ENCODE measurements around the gene IQCF6.
"Not testable (repeated sequence)": the region's sequence is repeated elsewhere in the genome, so short reads cannot be mapped to it uniquely, and the experiment has no call there.

The IQCF6 gene

GRCh38 chr3:51794206-51794605 lies 15.2 kb upstream of the IQCF6 start:
- no peak for TF ChIP-seq ZNF274 (IDR thresholded peaks at IDR 0.05; ENCODE audit: low read depth, low read length)
- no peak overlapping the region for H3K4me3 ChIP-seq (ENCODE audit: low read length)

GRCh38 chr3:51792206-51792605 lies 13.2 kb upstream of the IQCF6 start:
- no peak overlapping the region for H3K4me3 ChIP-seq (ENCODE audit: low read length)
- no peak for TF ChIP-seq ZNF274 (IDR thresholded peaks at IDR 0.05; ENCODE audit: low read depth, low read length)

- H3K4me3 ChIP-seq (ENCODE audit: low read length) = no peak overlapping the region
- TF ChIP-seq ZNF274 (IDR thresholded peaks at IDR 0.05; ENCODE audit: low read depth, low read length) = no peak
Observed at GRCh38 chr3:51789437-51789836, 10.4 kb upstream of the IQCF6 start.

GRCh38 chr3:51787576-51787975 lies 8.5 kb upstream of the IQCF6 start:
- H3K4me3 ChIP-seq (ENCODE audit: low read length) = not testable (repeated sequence)

- TF ChIP-seq ZNF274 (IDR thresholded peaks at IDR 0.05; ENCODE audit: low read depth, low read length) = no peak
- no peak overlapping the region for H3K4me3 ChIP-seq (ENCODE audit: low read length)
Observed at GRCh38 chr3:51786267-51786666, 7.2 kb upstream of the IQCF6 start.

GRCh38 chr3:51778554-51778953 lies 483 bp downstream of the IQCF6 start:
- no peak for TF ChIP-seq ZNF274 (IDR thresholded peaks at IDR 0.05; ENCODE audit: low read depth, low read length)
- H3K4me3 ChIP-seq (ENCODE audit: low read length) = no peak overlapping the region

GRCh38 chr3:51777985-51778384 lies 1.1 kb downstream of the IQCF6 start:
- H3K4me3 ChIP-seq (ENCODE audit: low read length) = no peak overlapping the region
- TF ChIP-seq ZNF274 (IDR thresholded peaks at IDR 0.05; ENCODE audit: low read depth, low read length) = no peak

DNA sequence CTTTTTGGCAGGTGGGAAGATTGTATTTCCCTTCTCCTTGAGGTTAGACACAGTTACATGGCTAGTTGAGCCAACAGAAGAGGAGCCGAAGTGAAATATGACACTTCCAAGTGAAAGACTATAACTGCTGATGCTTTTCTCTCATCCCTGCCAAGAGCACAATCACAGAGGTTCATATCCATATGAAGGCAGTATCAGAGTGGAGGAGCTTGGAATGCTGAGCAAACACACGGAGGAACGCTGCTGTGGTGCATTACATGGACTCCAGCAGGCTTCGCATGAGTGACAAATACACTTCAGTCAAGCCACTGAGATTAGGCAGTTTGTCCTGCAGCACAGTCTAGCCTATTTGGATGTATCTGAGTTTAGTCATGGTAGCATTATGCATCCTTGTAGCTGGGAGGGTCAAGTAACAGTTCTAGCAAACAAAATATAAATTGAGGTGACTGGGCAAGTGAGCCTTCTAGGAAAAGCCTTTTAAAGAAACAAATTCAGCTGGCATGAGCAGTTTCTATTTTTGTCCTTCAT lies 5.4 kb downstream of the IQCF6 start:
- TF ChIP-seq ZNF274 (IDR thresholded peaks at IDR 0.05; ENCODE audit: low read depth, low read length) = no peak
- no peak overlapping the region for H3K4me3 ChIP-seq (ENCODE audit: low read length)

GRCh38 chr3:51759203-51759602 lies 19.8 kb downstream of the IQCF6 start:
- TF ChIP-seq ZNF274 (IDR thresholded peaks at IDR 0.05; ENCODE audit: low read depth, low read length) = no peak
- H3K4me3 ChIP-seq (ENCODE audit: low read length) = no peak overlapping the region

DNA sequence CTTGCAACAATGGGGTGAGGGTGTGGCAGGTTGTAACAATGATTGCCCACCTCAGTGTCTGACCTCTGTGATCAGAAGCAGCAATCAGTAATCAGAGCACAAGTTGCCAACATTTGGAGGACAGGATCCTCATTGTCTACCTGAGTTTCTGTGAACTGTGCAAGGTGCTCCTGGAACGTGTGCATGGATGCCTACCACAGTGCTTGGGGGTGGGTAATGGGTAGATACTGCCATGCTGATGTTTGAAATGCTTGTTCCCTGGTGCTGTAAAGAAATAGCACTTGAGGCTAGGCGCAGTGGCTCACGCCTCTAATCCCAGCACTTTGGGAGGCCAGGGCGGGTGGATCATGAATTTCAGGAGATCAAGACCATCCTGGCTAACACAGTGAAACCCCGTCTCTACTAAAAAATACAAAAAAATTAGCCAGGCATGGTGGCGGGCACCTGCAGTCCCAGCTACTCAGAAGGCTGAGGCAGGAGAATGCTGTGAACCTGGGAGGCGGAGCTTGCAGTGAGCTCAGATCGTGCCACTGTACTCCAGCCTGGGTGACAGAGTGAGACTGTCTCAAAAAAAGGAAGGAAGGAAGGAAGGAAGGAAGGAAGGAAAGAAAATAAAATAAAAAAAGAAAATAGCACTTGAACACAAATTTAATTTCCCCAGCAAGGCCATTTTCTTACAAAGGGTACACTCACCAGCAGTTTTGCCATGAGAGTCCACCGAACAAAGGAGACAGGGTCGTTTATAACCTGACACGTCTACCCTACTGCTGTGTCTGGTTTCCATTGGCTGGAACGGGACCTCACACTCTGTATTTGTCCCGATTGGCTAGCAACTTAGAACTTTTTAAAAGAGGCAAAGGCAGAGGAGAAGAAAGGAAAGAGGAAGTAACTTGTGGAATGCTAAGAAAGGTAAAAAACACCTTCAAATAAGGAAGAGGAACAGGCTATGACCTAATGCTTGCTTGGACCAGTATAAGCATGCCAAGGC lies 25.0 kb downstream of the IQCF6 start:
- H3K4me3 ChIP-seq (ENCODE audit: low read length) = not testable (repeated sequence)

GRCh38 chr3:51751287-51751686 lies 27.8 kb downstream of the IQCF6 start:
- no peak overlapping the region for H3K4me3 ChIP-seq (ENCODE audit: low read length)
- no peak for TF ChIP-seq ZNF274 (IDR thresholded peaks at IDR 0.05; ENCODE audit: low read depth, low read length)

DNA sequence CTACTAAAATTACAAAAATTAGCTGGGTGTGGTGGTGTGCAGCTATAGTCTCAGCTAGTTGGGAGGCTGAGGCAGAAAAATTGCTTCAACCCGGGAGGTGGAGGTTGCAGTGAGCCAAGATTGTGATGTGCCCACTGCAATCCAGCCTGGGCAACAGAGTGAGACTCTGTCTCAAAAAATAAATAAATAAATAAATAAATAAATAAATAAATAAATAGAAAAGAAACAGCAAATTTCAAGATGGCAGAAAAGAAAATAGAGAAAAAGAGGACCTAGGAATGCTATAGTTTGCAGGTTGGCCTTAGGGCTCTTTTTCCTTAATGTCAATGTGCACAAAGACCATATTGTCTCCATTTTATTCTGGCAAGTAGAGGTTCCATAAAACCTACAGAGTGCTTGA lies 28.2 kb downstream of the IQCF6 start:
- TF ChIP-seq ZNF274 (IDR thresholded peaks at IDR 0.05; ENCODE audit: low read depth, low read length) = no peak
- no peak overlapping the region for H3K4me3 ChIP-seq (ENCODE audit: low read length)

DNA sequence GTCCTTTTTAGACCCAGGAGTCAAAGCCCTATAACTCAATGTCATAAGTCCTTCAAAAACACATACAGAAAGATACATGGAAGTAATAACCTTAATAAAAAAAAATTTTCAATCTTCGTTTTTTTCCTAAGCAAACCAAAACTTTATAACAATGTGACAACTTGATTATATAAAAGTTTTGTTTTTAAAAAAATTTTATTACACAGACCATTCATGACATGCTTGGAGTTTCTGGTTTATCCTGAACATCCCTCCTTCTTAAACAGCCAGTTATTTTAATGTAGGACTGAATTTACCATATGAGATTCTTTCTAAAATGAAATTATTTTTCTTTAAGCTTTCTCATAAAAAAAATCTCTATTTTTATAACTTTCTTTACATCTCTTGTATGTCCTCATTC lies 30.7 kb downstream of the IQCF6 start:
- H3K4me3 ChIP-seq (ENCODE audit: low read length) = no peak overlapping the region
- no peak for TF ChIP-seq ZNF274 (IDR thresholded peaks at IDR 0.05; ENCODE audit: low read depth, low read length)

- no peak for TF ChIP-seq ZNF274 (IDR thresholded peaks at IDR 0.05; ENCODE audit: low read depth, low read length)
- H3K4me3 ChIP-seq (ENCODE audit: low read length) = no peak overlapping the region
Observed at GRCh38 chr3:51747840-51748239, 31.2 kb downstream of the IQCF6 start.

- not testable (repeated sequence) for H3K4me3 ChIP-seq (ENCODE audit: low read length)
Observed at GRCh38 chr3:51742978-51743377, 36.1 kb downstream of the IQCF6 start.

DNA sequence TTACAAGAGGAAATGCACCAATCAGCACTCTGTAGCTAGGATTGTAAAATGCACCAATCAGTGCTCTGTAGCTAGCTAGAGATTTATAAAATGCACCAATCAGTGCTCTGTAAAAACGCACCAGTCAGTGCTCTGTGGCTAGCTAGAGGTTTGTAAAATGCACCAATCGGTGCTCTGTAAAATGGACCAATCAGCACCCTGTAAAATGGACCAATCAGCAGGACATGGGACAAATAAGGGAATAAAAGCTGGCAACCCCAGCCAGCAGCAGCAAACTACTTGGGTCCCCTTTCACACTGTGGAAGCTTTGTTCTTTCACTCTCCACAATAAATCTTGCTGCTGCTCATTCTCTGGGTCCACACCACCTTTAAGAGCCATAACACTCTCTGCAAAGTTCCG lies 36.7 kb downstream of the IQCF6 start:
- H3K4me3 ChIP-seq (ENCODE audit: low read length) = not testable (repeated sequence)
